Panc1 (cell line): Measurements from ENCODE around the gene ALOX5.

Source experiments
- CTCF ChIP-seq: fragments of 450-650 bp; IDR thresholded peaks from 2 replicates; pipeline ENCODE4 v1.5.1; 2017; ENCODE audit warnings: mild to moderate bottlenecking
- POLR2AphosphoS5 ChIP-seq: IDR thresholded peaks from 2 replicates; pipeline ENCODE4 v1.6.1; 2012; ENCODE audit warnings: mild to moderate bottlenecking, low read depth, low read length, moderate library complexity
- REST ChIP-seq, 2 experiments: IDR thresholded peaks; 2 replicates each; pipeline ENCODE4 v1.6.1; 2011 to 2012; ENCODE audit warnings: low read depth in 2 of 2, control low read depth in 1 of 2, low read length in 1 of 2, mild to moderate bottlenecking in 1 of 2, moderate library complexity in 1 of 2; ENCODE audit not compliant: insufficient read depth in 1 of 2
- SIN3A ChIP-seq: IDR thresholded peaks from 2 replicates; pipeline ENCODE4 v1.6.1; 2012; ENCODE audit warnings: low read depth, mild to moderate bottlenecking, low read length, moderate library complexity, borderline replicate concordance; ENCODE audit not compliant: insufficient read depth

GRCh38 chr10:45427262-45427969 is 53.4 kb downstream of the ALOX5 start:
- TF ChIP-seq CTCF (no peak), POLR2AphosphoS5 (no peak), REST (IDR thresholded peaks at IDR 0.05; ENCODE audit: insufficient read depth in 1 of 2, low read depth in 2 of 2, low read length in 1 of 2) (no peak), SIN3A (no peak)
